Stimulated activated naive CD8-positive, alpha-beta T cell treated with anti-CD3 and anti-CD28 coated beads, Interleukin-15, Interleukin-2, amounts not matched to agents 100 U/mL and 50 U/mL, for 24 hours (primary cell): ENCODE data around the gene DDX24.

Experiments
- ATAC-seq: fragments of 150-1000 bp; cut with Tn5 transposase; one replicate; pipeline ENCODE4 v1.10.0; 2021
- DNase-seq: peaks from one replicate; pipeline ENCODE4 v3.0.0; 2021

The DDX24 gene

DNA sequence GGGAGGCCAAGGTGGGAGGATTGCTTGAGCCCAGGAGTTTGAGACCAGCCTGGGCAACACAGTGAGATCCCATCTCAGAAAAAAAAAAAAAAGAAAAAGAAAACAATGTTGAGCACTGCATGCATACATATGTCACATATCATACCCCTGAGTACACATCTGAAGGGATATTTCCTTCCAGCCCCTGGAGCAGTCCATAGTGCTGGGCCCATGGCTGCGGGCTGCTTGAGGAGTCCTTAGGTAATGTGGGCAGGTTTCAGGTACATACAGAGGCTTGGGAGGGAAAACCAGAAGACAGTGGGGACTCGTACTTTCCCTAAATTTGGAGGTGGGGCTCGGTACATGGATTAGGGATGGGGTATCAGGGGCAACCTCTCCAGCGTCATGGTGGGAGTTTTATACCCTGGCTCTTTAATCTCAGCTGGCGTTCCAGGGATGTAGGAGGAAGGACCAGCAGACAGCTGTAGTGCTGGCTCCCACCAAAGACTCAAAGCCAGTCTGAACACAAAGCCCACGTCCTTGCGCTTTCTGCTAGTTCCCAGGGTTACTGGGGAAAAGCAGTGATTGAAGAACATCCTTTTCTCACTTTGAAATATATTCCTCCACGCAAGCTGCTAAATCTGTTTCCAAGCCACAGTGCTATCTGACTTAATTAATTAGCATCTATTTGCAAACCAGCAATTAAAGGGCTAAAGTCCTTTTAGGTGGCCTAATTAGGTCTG, 49.7 kb downstream of the DDX24 start:
- no peak for ATAC-seq
- DNase-seq = no peak

DNA sequence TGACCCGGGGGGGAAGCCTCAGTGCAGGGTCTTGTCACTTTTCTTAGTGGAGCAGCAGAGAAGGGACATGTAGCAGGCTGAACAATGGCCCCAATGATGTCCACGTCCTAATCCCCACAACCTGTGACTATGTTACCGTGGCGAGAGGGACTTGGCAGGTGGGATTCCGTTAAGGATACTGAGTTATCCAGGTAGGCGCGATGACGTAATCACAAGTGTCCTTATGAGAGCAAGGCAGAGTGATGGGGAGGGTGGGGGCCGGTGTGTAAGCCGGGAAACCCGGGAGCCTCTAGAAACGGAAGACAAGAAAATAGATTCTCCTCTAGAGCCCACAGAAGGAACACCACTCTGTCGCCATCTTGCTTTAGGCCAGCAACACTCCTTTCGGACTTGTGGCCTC, 50.4 kb downstream of the DDX24 start:
- DNase-seq (no peak), ATAC-seq (no peak)

DNA sequence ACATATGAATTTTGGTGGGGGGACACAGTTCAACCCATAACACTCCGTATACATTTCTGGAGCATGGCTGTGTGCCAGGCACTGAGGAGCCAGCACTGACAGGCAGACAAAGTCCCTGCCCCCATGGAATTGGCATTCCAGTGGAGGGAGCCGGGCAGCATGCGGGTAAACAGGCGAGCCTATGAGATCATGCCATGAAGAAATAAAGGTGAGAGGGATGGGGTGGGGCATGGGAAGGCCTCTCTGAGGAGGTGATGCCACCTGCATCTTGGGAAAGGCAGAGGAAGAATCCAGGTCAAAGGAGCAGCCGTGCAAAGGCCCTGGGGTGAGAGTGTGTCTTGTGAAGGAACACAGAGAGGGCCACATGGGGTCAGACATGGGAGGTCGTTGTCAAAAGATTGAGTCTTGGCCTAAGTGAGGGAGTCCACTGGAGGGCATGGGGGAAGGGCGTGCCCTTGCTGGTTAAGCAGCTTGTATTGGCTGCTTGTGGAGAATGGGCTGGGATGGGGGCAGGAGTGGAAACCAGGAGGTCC, 51.3 kb downstream of the DDX24 start:
- DNase-seq = no peak
- no peak for ATAC-seq

DNA sequence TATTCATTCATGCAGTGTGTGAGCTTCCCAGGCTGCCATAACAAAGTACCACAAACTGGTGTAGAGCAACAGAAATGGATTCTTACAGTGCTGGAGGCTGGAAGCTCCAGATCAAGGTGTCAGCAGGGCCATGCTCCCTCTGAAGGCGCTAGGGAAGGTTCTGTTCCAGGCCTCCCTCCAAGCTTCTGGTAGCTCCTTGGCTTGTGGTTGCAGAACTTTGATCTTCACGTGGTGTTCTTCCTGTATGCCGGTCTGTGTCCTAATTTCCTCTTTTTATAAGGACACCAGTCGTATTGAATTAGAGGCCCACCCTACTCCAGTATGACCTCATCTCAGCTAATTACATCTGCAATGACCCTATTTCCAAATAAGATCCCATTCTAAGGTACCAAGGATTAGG, 51.7 kb downstream of the DDX24 start:
- DNase-seq (no peak), ATAC-seq (no peak)

DNA sequence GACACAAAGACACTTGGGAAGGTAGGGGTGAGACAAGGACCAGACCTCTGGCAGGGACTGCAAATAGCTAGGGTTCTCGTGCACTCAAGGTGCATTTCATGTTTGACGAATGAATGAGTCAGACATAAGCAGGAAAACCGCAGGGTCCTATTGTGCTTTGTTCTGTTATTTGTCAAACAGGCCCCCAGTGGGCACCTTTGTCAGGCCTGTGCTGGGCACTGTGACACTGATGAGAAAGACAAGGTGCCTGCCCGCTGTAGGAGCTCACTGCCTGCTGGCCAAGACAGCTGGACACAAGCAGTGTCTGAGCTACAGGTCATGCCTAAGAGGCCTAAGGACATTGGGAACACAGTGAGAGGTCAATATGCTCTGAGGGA, 52.6 kb downstream of the DDX24 start:
- peak; percentile 24 for ATAC-seq
- peak; percentile 21 for DNase-seq

DNA sequence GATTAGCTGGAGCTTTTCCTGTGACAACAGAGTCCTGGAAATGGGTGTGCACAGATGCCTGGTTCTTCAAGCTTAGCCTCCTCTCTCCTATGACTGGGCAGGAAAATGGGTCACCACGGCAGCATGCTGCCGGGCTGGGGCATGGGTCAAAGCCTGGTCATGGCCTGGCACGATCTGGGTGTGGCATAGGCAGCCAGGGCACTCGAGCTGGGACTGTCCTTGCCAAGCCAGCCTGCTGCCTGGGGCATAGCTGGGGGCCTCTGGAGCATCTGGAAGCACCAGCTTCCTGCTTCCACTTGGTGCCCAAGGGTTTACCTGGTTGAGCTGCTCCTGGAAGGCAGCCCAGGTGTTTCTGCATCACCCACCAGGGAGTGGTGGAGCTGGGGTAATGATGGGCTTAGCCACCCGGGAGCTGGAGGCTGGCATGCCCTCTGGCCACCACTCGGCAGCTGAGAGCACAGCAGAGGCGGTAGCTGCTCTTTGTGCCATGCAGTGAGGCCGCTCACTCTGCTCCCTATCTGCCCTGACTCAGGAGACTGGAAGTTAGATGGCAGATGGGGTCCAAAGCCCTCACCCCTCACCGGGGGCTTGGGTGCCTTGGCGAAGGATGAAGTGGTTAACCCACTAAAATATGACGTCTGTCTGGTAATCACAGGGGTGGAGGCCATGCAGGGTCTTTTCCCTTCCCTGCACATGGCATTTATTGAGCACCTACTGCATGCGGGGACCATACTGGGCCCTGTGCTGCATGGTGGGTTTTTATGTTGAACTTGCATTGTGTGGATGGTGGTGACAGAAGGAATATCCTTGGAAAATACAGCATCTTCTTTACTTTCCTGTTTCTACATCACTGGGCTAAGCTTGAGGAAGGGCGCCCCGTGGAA, 53.2 kb downstream of the DDX24 start:
- no peak for DNase-seq
- ATAC-seq = no peak

DNA sequence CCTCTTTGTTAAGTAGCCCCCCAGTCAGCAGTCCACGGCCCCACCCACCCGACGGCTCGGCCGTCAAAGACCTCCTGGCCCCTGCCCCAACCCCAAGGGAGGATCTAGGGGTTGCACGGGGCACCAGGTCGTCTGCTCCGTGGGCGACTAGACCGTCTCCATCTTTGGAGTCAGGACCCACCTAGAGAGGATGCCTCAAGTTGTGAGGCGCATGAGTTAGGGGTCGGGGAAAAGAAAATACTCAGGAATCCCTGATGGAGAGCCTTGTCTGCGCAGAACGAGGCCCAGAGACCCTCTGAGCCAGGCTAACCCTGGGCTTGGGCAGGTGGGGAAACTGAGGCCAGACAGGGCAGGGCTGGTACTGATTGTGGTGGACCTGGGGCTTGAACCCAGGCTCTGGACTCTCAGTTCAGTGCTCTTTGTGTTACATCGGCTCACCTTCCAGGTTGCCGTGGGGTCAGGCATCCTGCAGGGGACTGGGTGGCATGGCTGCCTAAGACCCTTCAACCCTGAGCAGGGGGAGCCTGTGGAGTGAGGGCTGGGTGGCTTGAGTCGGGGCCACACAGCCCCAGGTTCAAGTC, 54.0 kb downstream of the DDX24 start:
- DNase-seq (no peak), ATAC-seq (no peak)

DNA sequence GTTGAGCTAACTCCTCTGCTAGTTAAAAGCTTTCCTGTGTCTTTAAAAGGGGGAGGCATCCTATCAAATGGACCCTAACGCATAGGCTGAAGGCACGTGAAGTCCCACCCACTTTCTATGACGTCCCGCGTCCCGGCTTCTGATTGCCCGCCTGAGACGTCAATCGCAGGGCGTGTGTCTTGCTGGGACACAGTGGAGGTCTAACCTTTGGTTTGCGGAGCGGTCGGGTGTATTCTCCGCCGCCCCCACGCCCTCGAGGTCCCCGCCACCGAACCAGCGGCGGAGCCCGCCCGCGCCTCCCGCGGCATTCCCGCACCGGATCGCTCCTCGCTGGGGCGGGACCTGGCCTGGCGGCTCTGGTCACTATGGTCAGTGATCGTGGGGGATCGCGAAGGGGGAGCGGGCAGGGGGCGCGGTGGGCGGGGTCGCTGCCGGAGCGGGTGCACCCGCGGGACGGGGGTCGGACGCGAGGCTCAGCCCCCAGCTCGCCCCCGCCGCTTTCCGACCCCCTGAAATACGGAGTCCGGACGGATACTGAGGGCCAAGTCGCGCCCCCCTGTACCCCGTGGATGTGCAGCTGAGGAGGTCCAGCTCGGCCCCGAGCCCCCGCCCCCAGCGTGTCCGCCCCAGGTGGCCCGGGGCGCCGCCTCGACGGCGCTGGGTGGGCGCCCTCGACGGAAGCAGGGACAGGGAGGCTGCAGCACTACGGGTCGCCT, 54.7 kb downstream of the DDX24 start, which contains the start of gene OTUB2:
Gene OTUB2 (plus strand): TSS at position 168 of the 716 bp plus-strand sequence. CDS start 198 bp downstream, at position 366.
- ATAC-seq (peak; percentile 95), DNase-seq (peak; percentile 94)

DNA sequence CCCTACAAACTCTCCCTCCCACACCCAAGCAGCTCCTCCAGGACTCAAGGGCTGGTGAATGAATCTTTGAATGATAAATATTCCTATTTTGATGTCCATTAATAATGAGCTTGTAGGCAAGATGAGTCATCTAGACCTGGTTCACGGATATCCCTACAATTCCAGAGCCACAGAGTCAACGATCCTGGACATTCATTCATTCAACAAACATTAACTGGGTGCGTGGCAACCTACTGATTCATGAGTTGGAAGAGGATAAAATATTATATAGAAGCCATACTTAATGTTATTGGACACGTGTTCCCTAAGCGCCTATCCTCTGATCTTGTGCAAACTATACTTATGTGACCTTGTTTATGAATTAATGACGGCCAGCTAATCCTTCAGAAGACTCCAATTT, 55.3 kb downstream of the DDX24 start:
- ATAC-seq (no peak), DNase-seq (no peak)

DNA sequence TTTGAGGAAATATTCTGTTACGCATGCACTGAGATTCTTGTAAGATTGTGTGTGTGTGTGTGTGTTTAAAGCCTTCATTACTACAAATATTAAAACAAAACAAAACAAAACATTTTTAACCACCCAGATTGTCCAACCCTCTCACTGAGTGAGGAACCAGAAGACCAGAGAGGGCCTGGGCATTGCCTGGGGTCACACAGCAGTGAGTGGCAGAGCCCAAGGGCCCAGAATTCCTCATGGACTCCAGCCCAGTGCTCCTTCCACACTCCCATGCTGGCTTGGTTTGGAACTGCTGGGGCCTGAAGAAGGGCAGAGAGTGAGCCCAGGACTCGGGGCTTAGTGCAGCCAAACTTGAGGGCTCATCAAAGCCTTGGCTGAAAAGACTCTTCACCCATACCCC, 56.5 kb downstream of the DDX24 start:
- ATAC-seq (no peak), DNase-seq (no peak)

DNA sequence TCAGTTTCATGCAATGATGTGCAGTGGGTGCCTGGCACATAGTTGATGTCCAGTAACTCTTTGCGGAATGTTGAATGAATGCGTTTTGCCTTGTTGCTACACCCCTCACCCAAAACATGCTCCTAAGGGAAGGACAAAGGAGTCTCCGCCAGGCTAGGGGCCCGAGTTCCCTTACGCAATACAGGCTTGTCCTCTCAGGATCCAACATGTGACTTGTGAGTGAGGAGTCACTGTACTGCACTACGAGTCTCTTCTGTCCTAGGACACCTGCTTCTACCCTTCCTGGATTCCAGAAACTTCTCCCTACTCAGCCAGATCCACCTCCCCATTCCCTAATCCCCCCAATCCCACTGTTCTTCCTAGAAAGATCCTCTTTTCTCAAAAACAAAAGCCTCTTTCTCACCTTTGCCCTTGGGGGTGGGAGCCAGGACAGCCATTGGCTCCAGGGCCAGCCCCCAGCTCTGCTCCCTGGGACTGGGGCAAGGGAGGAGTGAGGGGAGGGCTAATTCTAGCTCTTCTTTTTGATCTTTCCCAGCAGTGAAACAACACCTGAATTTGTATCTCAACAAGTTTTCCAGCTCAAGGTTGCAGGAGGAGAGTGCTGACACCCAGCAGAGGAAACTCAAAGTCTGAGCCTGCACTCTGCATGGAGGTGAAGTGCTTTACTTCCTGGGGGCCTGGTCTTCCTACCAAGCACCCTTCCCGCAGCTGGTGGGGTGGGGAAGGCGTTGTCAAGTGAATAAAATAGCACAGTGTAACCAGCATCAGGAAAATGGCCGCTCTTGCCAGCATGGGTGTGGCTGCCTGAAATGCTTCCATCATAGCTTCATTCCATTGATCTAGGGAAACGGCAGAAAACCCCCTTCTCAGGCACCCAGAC, 58.2 kb downstream of the DDX24 start:
- ATAC-seq (no peak), DNase-seq (no peak)

DNA sequence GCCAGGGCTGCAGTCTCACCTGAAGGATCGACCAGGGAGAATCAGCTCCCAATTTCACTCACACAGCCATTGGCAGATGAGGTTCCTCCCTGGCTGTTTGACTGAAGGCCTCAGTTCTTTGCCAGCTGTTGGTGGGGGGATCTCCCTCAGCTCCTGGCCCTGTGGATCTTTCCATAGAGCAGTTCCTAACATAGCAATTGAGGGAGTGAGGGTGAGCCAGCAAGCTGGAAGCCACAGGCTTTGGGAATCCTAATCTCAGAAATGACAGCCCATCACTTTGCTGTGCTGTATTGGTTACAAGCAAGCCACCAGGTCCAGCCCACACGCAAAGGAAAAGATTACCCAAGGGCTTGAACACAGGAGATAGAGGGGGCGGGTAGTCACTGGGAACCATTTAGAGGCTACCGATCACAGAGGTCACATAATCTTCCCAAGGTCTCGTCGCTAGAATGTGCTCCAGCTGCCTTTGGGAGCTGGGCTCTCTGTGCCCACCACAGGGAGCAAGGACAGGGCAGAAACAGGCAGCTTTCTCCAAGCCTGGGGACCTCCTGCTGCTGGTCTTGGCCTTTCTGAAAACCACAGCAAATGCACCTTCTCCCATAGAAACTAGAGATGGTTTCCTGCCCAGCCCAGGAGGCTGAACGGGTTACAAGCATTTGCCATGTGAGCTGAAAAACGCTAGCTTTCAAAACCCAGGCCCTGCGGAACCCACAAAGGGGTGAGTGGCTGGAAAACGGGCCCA, 59.4 kb downstream of the DDX24 start:
- DNase-seq = peak; percentile 53
- peak; percentile 66 for ATAC-seq

DNA sequence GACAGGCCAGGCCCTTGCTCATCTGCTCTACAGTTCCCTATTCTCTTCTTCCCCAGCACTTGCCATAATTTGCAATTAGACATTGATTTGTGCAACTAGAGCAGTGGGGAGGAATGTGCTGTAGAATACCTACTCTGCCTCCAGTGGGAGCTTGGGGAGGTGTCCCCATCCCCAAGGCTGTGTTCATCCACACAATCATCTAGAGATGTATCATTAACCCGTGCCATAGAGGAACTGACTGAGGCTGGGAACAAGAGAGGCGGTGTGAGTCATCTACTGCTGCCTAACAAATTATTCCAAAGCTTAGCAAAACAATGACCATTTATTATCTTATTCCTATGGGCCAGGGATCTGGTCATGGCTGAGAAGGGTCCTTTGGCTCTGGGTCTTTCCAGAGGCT, 60.0 kb downstream of the DDX24 start:
- ATAC-seq = peak; percentile 51
- no peak for DNase-seq

DNA sequence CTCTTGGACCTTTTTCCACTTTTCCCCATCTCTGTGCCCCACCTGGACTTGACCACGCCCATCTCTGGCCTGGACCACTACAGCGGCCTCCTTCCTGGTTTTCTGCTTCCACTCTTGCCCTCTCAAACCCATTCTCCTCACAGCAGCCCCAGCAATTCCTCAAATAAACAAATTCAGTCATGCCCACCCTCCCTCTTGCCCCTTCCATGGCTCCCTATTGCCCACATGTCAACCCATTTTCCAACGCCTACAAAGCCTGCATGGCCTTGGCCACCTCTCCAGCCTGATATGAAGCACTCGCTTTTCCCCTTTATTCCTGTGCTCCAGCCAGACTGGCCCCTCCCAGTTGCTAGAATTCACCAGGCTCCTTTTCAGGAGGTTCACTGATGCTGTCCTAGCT, 60.7 kb downstream of the DDX24 start:
- no peak for DNase-seq
- no peak for ATAC-seq

DNA sequence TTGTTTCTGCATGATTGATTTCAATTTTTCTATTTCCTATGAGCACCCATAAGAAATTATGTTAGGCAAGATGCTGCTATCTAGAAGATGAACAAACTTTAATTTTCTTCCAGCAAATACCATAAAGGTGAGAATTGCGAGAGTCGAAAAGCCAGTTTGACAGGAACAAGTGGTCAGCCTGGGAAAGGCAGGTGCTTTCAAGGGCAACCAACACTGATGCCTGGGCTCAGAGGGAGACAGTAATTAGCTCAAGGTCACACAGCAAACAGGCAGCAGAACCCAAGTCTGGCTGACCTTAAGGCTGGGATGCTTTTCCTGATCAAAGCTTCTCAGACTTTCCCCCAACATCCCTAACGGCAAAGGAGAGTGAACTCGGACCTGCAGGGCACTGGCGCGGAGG, 61.7 kb downstream of the DDX24 start:
- ATAC-seq = no peak
- no peak for DNase-seq

DNA sequence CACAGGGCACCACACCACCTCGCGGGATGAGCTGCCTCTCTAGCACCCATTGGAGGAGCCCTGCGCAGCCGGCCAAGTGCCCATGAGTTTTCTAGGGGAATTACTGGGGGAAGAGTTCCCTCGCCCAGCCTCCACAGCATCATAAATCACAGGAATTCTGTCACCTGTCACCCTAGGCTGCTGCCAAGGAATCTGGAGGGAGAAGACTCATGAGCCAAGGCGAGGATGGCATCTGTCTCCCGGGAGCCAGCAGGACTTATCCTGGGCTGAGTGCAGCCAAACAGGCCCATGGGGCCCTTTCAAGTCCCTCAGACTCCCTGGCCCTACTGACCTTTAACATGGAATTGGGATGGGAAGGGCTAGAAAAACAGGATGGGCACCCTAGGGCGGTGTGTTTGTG, 62.7 kb downstream of the DDX24 start:
- no peak for ATAC-seq

DNA sequence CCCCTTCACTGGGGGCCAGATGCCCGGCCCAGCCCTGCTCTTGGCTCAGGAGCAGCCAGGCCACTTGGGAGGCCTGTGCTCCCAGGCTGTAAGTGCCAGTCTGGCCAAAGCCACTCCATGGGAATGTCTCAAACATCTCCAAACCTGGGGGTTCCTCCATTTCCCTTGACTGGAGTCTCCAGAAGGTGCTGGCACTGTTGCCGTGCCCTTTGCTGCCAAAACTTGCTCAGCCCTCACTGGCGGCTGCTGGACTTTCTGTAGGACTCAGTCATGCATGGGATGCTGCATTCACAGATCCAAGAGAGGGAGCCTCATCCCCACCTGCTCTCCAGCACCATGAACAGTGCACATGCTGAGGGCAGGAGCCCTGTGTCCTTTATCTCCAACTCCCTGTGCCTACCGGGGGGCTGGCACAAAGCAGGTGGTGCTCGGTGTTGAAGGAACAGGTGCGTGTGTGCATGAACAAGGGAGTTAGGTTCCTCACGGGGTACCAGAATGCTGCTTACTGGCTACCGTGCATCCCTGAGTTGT, 64.5 kb downstream of the DDX24 start:
- DNase-seq = no peak
- no peak for ATAC-seq

More for the DNA sequence above, 62.7 kb downstream of the DDX24 start:
- DNase-seq = no peak

DNA sequence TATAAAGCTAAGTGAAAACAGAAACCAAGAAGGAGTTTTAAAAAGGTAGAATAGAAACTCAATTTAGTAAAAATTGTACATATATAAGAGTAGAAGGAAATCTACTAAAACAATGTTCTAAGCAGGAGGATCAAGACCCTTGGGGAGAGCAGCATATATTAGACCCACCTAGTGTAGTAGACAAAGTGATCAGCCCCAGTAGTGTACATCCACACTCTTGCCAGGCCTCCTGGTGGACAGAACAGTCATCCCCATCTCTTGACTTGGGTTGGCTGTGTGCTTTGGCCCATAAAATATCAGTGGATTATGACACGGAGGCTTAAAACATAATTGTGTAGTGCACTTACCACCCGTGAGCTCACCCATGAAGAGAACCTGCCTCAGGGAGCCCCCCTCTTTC, 65.8 kb downstream of the DDX24 start:
- no peak for ATAC-seq
- no peak for DNase-seq

DNA sequence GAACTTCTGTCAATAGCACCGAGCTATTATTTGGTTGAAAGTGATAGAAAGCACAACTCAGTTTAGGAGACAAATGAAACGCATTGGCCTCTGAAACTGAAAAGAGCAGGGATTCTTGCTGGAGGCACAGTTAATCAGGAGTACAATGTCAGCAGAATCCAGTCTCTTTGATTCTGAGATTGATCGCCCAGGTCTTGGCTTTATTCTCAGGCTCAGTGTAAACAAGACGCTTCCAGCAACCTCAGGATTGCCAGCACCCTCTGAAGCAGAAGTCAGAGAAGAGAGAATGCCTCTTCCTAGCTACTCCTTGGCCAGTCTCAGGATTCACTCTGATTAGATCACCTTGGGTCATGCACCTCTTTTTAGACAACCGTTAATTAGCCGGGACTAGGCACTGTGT, 66.6 kb downstream of the DDX24 start:
- ATAC-seq = no peak

DNA sequence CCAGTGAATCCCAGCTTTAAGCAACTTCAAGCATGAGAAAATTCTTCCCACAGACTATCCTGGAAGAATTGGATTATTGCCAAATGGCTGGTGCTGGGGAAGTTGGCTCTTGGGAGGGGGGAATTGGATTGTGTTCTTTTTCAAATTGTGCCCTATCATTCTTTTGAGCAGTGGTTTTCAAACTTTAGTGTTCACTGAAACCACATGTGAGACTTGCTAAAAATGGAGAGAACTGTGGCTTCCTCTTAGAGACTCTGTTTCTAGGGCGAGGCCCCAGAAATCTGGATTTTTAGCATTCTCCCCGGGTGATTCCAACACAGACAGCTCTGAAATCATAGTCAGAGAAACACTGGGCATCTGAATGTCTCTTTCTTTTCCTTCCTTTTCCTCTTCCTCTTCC, 69.2 kb downstream of the DDX24 start:
- ATAC-seq (no peak), DNase-seq (no peak)

More for the DNA sequence above, 66.6 kb downstream of the DDX24 start:
- DNase-seq = no peak
